Lung (tissue), 12 donors: Measurements from ENCODE around the gene ANKRD13B. TPM values are rescaled to one million over a fixed set of nuclear protein-coding genes. Genes with fewer than 3 reads are reported as not detected.

Source experiments
- ATAC-seq: fragments of 200-7000 bp; cut with Tn5 transposase; one replicate; pipeline ENCODE4 v1.9.1; 2020; ENCODE audit warnings: moderate number of reproducible peaks; ENCODE audit not compliant: insufficient read depth, low FRiP score
- DNase-seq, 3 donors: peaks; one replicate each; pipeline ENCODE4 v3.0.0-alpha.2; 2013 to 2017
- H3K27ac ChIP-seq, 2 donors: one replicate each; pipeline ENCODE4 v1.5.1; 2013; ENCODE audit warnings: mild to moderate bottlenecking in 2 of 2, moderate library complexity in 2 of 2, control low read depth in 1 of 2, inconsistent platforms in 1 of 2, low read depth in 1 of 2, low read length in 1 of 2
- H3K27me3 ChIP-seq, 3 donors: one replicate each; pipeline ENCODE4 v1.5.1; 2013; ENCODE audit warnings: low read length in 2 of 3; ENCODE audit not compliant: control insufficient read depth in 3 of 3, insufficient read depth in 3 of 3
- H3K36me3 ChIP-seq, 4 donors: one replicate each; pipeline ENCODE4 v1.5.1; 2013; ENCODE audit warnings: low read length in 4 of 4, mild to moderate bottlenecking in 1 of 4, moderate library complexity in 1 of 4; ENCODE audit not compliant: control insufficient read depth in 4 of 4, insufficient read depth in 4 of 4
- H3K4me1 ChIP-seq, 5 donors: one replicate each; pipeline ENCODE4 v1.5.1; 2013; ENCODE audit warnings: low read length in 5 of 5, mild to moderate bottlenecking in 2 of 5, moderate library complexity in 1 of 5; ENCODE audit not compliant: control insufficient read depth in 5 of 5, insufficient read depth in 5 of 5
- H3K4me3 ChIP-seq: one replicate; pipeline ENCODE4 v1.5.1; 2013; ENCODE audit warnings: mild to moderate bottlenecking, control low read depth, moderate library complexity
- H3K9ac ChIP-seq, 2 donors: one replicate each; pipeline ENCODE4 v1.5.1; 2013; ENCODE audit warnings: low read length in 2 of 2, control low read depth in 1 of 2; ENCODE audit not compliant: insufficient read depth in 1 of 2
- H3K9me3 ChIP-seq, 4 donors: one replicate each; pipeline ENCODE4 v1.5.1; 2013; ENCODE audit warnings: low read length in 3 of 4, mild to moderate bottlenecking in 1 of 4, moderate library complexity in 1 of 4; ENCODE audit not compliant: control insufficient read depth in 4 of 4, insufficient read depth in 3 of 4
- CTCF ChIP-seq: IDR thresholded peaks from 2 replicates; pipeline ENCODE4 v1.5.1; 2012; ENCODE audit warnings: mild to moderate bottlenecking; ENCODE audit errors: control extremely low read depth, extremely low read depth
- WGBS, 2 donors: extraction: QIAGEN DNeasy Blood & Tissue Kit; methylation state at CpG; one replicate each; pipeline ENCODE4 v1.1.7; 2013; 5-methylcytosine and 5-hydroxymethylcytosine counted together
- polyA plus RNA-seq, 2 donors: library from polyadenylated mRNA; stranded (reverse); fragments of 200-250 nt; gene quantifications; one replicate each; pipeline ENCODE4 v1.2.1, GENCODE V29; 2013
- total RNA-seq, 2 donors: library from RNA; depleted of rRNA in 1 of 2; stranded (reverse); fragments of >200 nt in 1 of 2; gene quantifications; one replicate each; pipeline ENCODE4 v1.2.1, GENCODE V29; 2014 to 2021
- donor health status: control.
- donor health status: control.
- donor health status: Bipolar disorder and iron deficiency.
- donor health status: healthy.
- donor health status: DM: yes; HTN: yes; CAD: no.

The ANKRD13B gene
- total and polyA plus RNA-seq, 4 donors = 2.7 to 6.9 (median 4.9) TPM

GRCh38 chr17:29584452-29585079 is 8.4 kb upstream of the ANKRD13B start:
- Histone ChIP-seq H3K4me3 (no peak overlapping the region), H3K27ac (peak overlapping the region; percentile 63 to 88), H3K9ac (no peak overlapping the region), H3K36me3 (peaks cover 0 to 21% (median 11%) of the 10 kb centered on the region in 4 donors), H3K9me3 (peaks cover 0 to 3% (median 0%) of the 10 kb centered on the region in 4 donors), H3K27me3 (no peaks in the 10 kb centered on the region), H3K4me1 (peaks cover 0 to 38% (median 17%) of the 10 kb centered on the region in 5 donors)
- no peak for ATAC-seq
- TF ChIP-seq CTCF = no peak
- no peak for DNase-seq
- WGBS, 2 donors = 56 to 62% methylated on average over 11 to 12 of the region's 12 CpGs

GRCh38 chr17:29585080-29585751 is 7.7 kb upstream of the ANKRD13B start:
- H3K4me3 ChIP-seq = peak overlapping the region; percentile 27
- ATAC-seq = no peak
- peaks cover 0 to 3% (median 0%) of the 10 kb centered on the region in 4 donors for H3K9me3 ChIP-seq
- peak in 2 of 3 donors; percentile 16 to 44 for DNase-seq
- peak overlapping the region; percentile 63 to 88 for H3K27ac ChIP-seq
- H3K36me3 ChIP-seq = peaks cover 0 to 21% (median 7%) of the 10 kb centered on the region in 4 donors
- H3K4me1 ChIP-seq = peaks cover 4 to 44% (median 22%) of the 10 kb centered on the region in 5 donors
- WGBS, 2 donors = 48 to 54% methylated on average over 8 of the region's 8 CpGs
- TF ChIP-seq CTCF = no peak
- H3K27me3 ChIP-seq = no peaks in the 10 kb centered on the region
- H3K9ac ChIP-seq = no peak overlapping the region

GRCh38 chr17:29586676-29587469 is 6.1 kb upstream of the ANKRD13B start:
- H3K27ac ChIP-seq = peak overlapping the region; percentile 11 to 92
- DNase-seq = no peak
- no peak overlapping the region for H3K9ac ChIP-seq
- H3K27me3 ChIP-seq = no peaks in the 10 kb centered on the region
- H3K4me1 ChIP-seq = peaks cover 4 to 60% (median 35%) of the 10 kb centered on the region in 5 donors
- no peak for ATAC-seq
- WGBS, 2 donors = 57 to 61% methylated on average over 8 to 9 of the region's 9 CpGs
- no peak overlapping the region for H3K4me3 ChIP-seq
- H3K36me3 ChIP-seq = peaks cover 0 to 13% (median 6%) of the 10 kb centered on the region in 4 donors
- no peak for TF ChIP-seq CTCF
- peaks cover 0 to 3% (median 0%) of the 10 kb centered on the region in 4 donors for H3K9me3 ChIP-seq
